ENCODE data around the gene CCSER1. TPM values are rescaled to one million over a fixed set of nuclear protein-coding genes. Genes with fewer than 3 reads are reported as not detected.

CCSER1 gene
- total RNA-seq, 1 donor from 2014 or later = 11.9 TPM

- TF ChIP-seq CTCF (conservative IDR thresholded peaks at IDR 0.05) = no peak
- Mint-ChIP-seq H3K9me3 (no peaks in the 10 kb centered on the region), H3K4me1 (no peaks in the 10 kb centered on the region), H3K27ac (ENCODE audit: unreplicated experiment) (no peak overlapping the region), H3K4me3 (no peak overlapping the region), H3K27me3 (ENCODE audit: low read depth) (no peaks in the 10 kb centered on the region), H3K36me3 (ENCODE audit: low read depth) (no peaks in the 10 kb centered on the region)
- DNase-seq (ENCODE audit: low read depth, low spot score) = no peak
Measured at GRCh38 chr4:90545380-90545779, 418.2 kb downstream of the CCSER1 start.

DNA sequence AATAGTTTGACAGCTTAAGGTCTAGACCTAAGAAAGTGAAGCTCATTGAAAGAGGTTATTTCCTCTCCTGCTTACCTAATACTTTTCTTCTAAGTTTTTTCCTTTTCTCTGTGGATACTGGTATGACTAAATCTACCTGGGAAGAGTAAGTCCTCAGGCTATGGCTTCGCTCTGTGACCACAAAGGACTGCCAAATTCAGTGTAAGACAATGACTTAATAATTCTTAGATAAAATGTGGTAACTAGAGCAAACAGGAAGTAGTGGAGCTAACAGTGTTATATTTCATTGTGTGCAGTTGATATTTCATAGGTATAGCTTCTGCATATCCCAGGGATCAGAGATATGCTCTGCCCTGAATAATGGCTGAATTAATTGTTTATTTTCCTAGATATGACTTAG lies 418.9 kb downstream of the CCSER1 start:
- TF ChIP-seq CTCF (conservative IDR thresholded peaks at IDR 0.05) = no peak

DNA sequence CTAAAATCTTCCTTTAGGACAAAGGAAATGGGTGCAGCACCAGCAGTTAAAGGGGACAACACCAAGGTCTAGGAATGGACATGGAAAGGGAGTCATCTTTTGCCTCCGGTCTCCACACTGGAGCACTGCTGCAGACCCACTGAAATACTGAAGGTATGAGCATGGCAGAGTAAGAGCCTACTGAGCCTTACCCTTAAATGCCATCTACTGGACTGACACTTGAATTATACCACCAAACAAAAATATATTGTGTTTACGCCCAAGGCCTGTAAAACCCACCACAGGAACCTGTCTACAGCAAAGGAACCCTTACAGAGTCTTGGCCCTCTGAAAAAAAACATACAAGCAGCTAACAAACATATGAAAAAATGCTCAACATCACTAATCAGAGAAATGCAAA lies 443.4 kb downstream of the CCSER1 start:
- no peak for DNase-seq (ENCODE audit: low read depth, low spot score)
- Mint-ChIP-seq H3K9me3 (peaks cover 2% of the 10 kb centered on the region), H3K36me3 (ENCODE audit: low read depth) (no peaks in the 10 kb centered on the region), H3K4me1 (no peaks in the 10 kb centered on the region), H3K27ac (ENCODE audit: unreplicated experiment) (no peak overlapping the region), H3K27me3 (ENCODE audit: low read depth) (no peaks in the 10 kb centered on the region), H3K4me3 (no peak overlapping the region)
- no peak for TF ChIP-seq CTCF (conservative IDR thresholded peaks at IDR 0.05)

More for the DNA sequence above, 418.9 kb downstream of the CCSER1 start:
- H3K27me3 Mint-ChIP-seq (ENCODE audit: low read depth) = no peaks in the 10 kb centered on the region
- H3K27ac Mint-ChIP-seq (ENCODE audit: unreplicated experiment) = no peak overlapping the region
- no peaks in the 10 kb centered on the region for H3K4me1 Mint-ChIP-seq
- no peak for DNase-seq (ENCODE audit: low read depth, low spot score)
- no peaks in the 10 kb centered on the region for H3K36me3 Mint-ChIP-seq (ENCODE audit: low read depth)
- H3K4me3 Mint-ChIP-seq = no peak overlapping the region
- H3K9me3 Mint-ChIP-seq = no peaks in the 10 kb centered on the region

DNA sequence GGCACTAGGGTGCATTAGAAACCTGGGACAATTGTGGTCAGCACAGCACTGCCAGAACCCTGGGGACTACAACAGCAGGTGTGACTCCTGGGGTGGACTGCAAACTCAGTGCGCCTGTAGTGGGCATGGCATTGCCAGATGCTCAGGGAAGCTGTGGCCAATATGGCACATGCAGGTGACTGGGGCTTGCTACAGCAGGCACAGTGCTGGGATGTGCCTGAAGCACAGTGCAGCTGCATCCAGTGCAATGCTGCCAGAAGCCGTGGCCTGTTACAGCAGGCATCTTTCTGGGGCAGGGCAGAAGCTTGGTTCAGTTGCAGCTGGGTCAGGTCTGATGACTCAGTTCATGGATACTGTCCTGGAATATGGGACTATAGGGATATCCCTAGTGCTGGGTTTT lies 445.8 kb downstream of the CCSER1 start:
- TF ChIP-seq CTCF (conservative IDR thresholded peaks at IDR 0.05) = no peak
- no peaks in the 10 kb centered on the region for H3K36me3 Mint-ChIP-seq (ENCODE audit: low read depth)
- peaks cover 2% of the 10 kb centered on the region for H3K9me3 Mint-ChIP-seq
- no peak overlapping the region for H3K27ac Mint-ChIP-seq (ENCODE audit: unreplicated experiment)
- no peaks in the 10 kb centered on the region for H3K4me1 Mint-ChIP-seq
- no peaks in the 10 kb centered on the region for H3K27me3 Mint-ChIP-seq (ENCODE audit: low read depth)
- no peak overlapping the region for H3K4me3 Mint-ChIP-seq
- no peak for DNase-seq (ENCODE audit: low read depth, low spot score)

DNA sequence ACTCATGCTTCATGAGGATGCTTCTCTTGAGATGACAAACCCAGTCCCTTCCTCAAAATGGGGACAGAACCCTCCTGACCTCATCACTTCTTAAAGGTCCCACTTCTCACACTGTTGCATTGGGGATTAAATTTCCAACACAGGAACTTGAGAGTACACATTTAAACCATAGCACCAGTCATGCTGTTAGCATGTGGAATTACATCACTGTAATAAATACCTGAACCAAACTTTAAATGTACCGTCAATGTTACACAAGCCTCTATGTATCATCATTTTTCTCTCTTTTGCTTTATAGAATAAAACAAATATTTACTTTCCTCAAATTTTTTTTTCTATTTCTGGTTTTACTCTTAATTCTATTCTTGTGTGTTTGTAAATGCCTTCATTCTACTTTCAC lies 448.2 kb downstream of the CCSER1 start:
- no peak overlapping the region for H3K4me3 Mint-ChIP-seq

More for the DNA sequence above, 448.2 kb downstream of the CCSER1 start:
- Mint-ChIP-seq H3K9me3 (peaks cover 2% of the 10 kb centered on the region), H3K27ac (ENCODE audit: unreplicated experiment) (no peak overlapping the region), H3K4me1 (no peaks in the 10 kb centered on the region), H3K36me3 (ENCODE audit: low read depth) (no peaks in the 10 kb centered on the region), H3K27me3 (ENCODE audit: low read depth) (no peaks in the 10 kb centered on the region)
- DNase-seq (ENCODE audit: low read depth, low spot score) = no peak
- no peak for TF ChIP-seq CTCF (conservative IDR thresholded peaks at IDR 0.05)
